Measurements from ENCODE around the gene SLC22A23. TPM values are rescaled to one million over a fixed set of nuclear protein-coding genes. Genes with fewer than 3 reads are reported as not detected.

Gene SLC22A23
- total and polyA plus RNA-seq, 2 of the 4 experiments (the other 2 are of a cell fraction), result 0.72 to 1.6 TPM

GRCh38 chr6:3280866-3281465 is 175.9 kb downstream of the SLC22A23 start:
- Histone ChIP-seq H3K4me3 (ENCODE audit: insufficient read depth, low read depth, low read length) (no peak overlapping the region), H2BK5ac (ENCODE audit: low read depth, low read length, poor library complexity, severe bottlenecking) (no peak overlapping the region), H3K9ac (ENCODE audit: low read depth, low read length) (no peak overlapping the region), H3K79me1 (ENCODE audit: low read depth in 1 of 2, low read length in 2 of 2) (no peaks in the 10 kb centered on the region), H2BK20ac (ENCODE audit: low read depth, low read length) (no peak overlapping the region), H3K36me3 (ENCODE audit: control insufficient read depth, insufficient read depth, low read length) (peaks cover 2% of the 10 kb centered on the region; the same call in 1 of the 2 replicates), H3K18ac (ENCODE audit: low read depth, low read length) (no peak overlapping the region), H2BK120ac (ENCODE audit: low read depth, low read length) (no peak overlapping the region), H3K56ac (ENCODE audit: extremely low read depth, insufficient read depth, low read length) (no peak overlapping the region), H3K27me3 (ENCODE audit: control insufficient read depth, insufficient read depth, low read length) (no peaks in the 10 kb centered on the region), H3K4me1 (ENCODE audit: control insufficient read depth, insufficient read depth, low read length) (peaks cover 18% of the 10 kb centered on the region), H3K23ac (ENCODE audit: low read depth, low read length) (no peak overlapping the region), H4K5ac (ENCODE audit: low read depth, low read length) (no peak overlapping the region), H2BK15ac (ENCODE audit: low read depth, low read length) (no peak overlapping the region), H4K8ac (ENCODE audit: low read depth in 2 of 2, low read length in 2 of 2) (no peak overlapping the region), H3K27ac (ENCODE audit: insufficient read depth, low read length) (no peak overlapping the region), H4K91ac (ENCODE audit: insufficient read depth, low read depth, low read length) (no peak overlapping the region), H4K20me1 (ENCODE audit: insufficient read depth, low read length) (peaks cover 26% of the 10 kb centered on the region), H3K14ac (replicated peaks; ENCODE audit: low read depth, low read length) (0 out of 2 replicates have a peak overlapping the region, but pooled peaks have one; percentile 26), H2AK5ac (ENCODE audit: low read depth, low read length) (peak overlapping the region; percentile 33), H3K4me2 (ENCODE audit: low read depth, low read length) (no peak overlapping the region), H3K9me3 (ENCODE audit: control insufficient read depth, insufficient read depth, low read length) (no peaks in the 10 kb centered on the region), H2AK9ac (replicated peaks; ENCODE audit: low read depth, low read length, poor library complexity) (no peak overlapping the region), H2AFZ (replicated peaks; ENCODE audit: low read length, poor library complexity) (no peak overlapping the region), H3K9me1 (ENCODE audit: insufficient read depth, low read length) (peaks cover 7% of the 10 kb centered on the region; the same call in 1 of the 2 replicates), H3K4ac (ENCODE audit: low read depth, low read length) (no peak overlapping the region)
- intact Hi-C loops (cut with micrococcal nuclease) (loop anchor here (5.0 kb wide), 2 partner anchors 131 to 241 kb away; no protein-coding TSS in a partner anchor), dilution Hi-C loops (cut with HindIII; ENCODE audit: low sequenced_read_pairs, unreplicated experiment) (no loop called here), in situ Hi-C loops (cut with MboI; ENCODE audit: low sequenced_read_pairs) (loop anchor here (5.0 kb wide), 1 partner anchor 451 kb away; no protein-coding TSS in a partner anchor)
- BruUV-seq (replicated peaks), result no TSS peak
- ChIA-PET CTCF (no interaction called here), POLR2A (ENCODE audit: unreplicated experiment) (no interaction called here)
- TF ChIP-seq CTCF (conservative IDR thresholded peaks at IDR 0.05; ENCODE audit: low read depth, low read length), result no peak
- TF ChIP-seq MAFK (IDR thresholded peaks at IDR 0.05; ENCODE audit: low read depth, low read length), result no peak
- TF ChIP-seq RFX5 (IDR thresholded peaks at IDR 0.05; ENCODE audit: low read depth, low read length), result no peak
- TF ChIP-seq SMC3 (IDR thresholded peaks at IDR 0.05; ENCODE audit: low read depth, low read length), result no peak
- TF ChIP-seq FOS (IDR thresholded peaks at IDR 0.05; ENCODE audit: low read depth, low read length), result no peak
- TF ChIP-seq CEBPB (IDR thresholded peaks at IDR 0.05; ENCODE audit: low read depth, low read length), result no peak
- no peak for TF ChIP-seq ELK1 (IDR thresholded peaks at IDR 0.05; ENCODE audit: borderline replicate concordance, low read depth, low read length)
- TF ChIP-seq POLR2A (IDR thresholded peaks at IDR 0.05; ENCODE audit: low read depth, low read length), result no peak
- no peak for TF ChIP-seq RAD21 (IDR thresholded peaks at IDR 0.05; ENCODE audit: low read length)
- TF ChIP-seq USF2 (IDR thresholded peaks at IDR 0.05; ENCODE audit: low read depth, low read length), result no peak
- TF ChIP-seq NFE2L2 (IDR thresholded peaks at IDR 0.05; ENCODE audit: low read depth, low read length), result no peak
- no peak for TF ChIP-seq BHLHE40 (IDR thresholded peaks at IDR 0.05; ENCODE audit: low read depth, low read length)
- no peak for TF ChIP-seq MXI1 (IDR thresholded peaks at IDR 0.05; ENCODE audit: borderline replicate concordance, low read depth, low read length)
- TF ChIP-seq RCOR1 (IDR thresholded peaks at IDR 0.05; ENCODE audit: insufficient replicate concordance, low read length), result no peak
- TF ChIP-seq CHD1 (IDR thresholded peaks at IDR 0.05; ENCODE audit: low read depth, low read length), result no peak
- no peak for ATAC-seq (ENCODE audit: low read depth)
- peak; percentile 37 for DNase-seq
- WGBS, 2 experiments (ENCODE audit: extremely low coverage in 2 of 2, insufficient read length in 1 of 2), result 100% methylated on average over 5 of the region's 14 CpGs; no CpG with 5 or more reads in 1 of the 2 experiments
